ENCODE data around the gene CGB1. TPM values are rescaled to one million over a fixed set of nuclear protein-coding genes. Genes with fewer than 3 reads are reported as not detected.

CGB1 gene
- not detected in 2 replicates for total RNA-seq

DNA sequence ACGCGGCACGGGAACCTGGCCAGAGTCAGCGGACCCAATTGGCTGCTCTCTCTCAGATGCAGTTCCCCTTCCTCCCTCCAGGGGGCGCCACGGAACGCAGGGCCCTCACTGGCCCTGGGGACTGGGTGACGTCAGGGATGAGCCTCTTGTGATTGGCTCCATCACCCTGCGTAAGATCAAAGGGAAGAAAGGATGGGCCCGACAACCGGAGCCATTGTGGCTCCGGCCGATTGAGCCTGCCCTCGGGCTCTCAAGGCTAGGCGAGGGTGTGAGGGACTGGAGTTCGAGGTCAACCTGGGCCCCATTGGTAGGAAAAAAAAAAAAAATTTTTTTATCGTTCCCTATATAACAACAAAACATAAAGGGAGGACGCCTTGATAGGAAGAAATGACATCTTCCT, at the start of gene CGB1:
TSS of gene CGB1 (minus strand) at position 81 of the 400 bp plus-strand sequence. CDS start 184 bp downstream, outside the sequence.

GRCh38 chr19:49085020-49085867, 48.5 kb upstream of the CGB1 start, which contains the start of gene SNRNP70:
SNRNP70 (plus strand) TSS chr19:49085451; CDS start chr19:49086415, 964 bp downstream.

GRCh38 chr19:49064768-49065611, 28.3 kb upstream of the CGB1 start, which contains the start of gene NTF4:
NTF4 (minus strand) TSS chr19:49064818; CDS start chr19:49061997, 2,821 bp downstream.

GRCh38 chr19:49057636-49058234, 21.0 kb upstream of the CGB1 start, which contains the start of gene CGB7:
CGB7 (minus strand) TSS chr19:49057749; CDS start chr19:49055375, 2,374 bp downstream.

GRCh38 chr19:49049011-49049410, 12.3 kb upstream of the CGB1 start, which contains the start of gene CGB8:
CGB8 (minus strand) TSS chr19:49049111; CDS start chr19:49048739, 372 bp downstream.

GRCh38 chr19:49043548-49043947, 6.9 kb upstream of the CGB1 start, which contains the start of gene CGB5:
CGB5 (plus strand) TSS chr19:49043848; CDS start chr19:49044210, 362 bp downstream.

DNA sequence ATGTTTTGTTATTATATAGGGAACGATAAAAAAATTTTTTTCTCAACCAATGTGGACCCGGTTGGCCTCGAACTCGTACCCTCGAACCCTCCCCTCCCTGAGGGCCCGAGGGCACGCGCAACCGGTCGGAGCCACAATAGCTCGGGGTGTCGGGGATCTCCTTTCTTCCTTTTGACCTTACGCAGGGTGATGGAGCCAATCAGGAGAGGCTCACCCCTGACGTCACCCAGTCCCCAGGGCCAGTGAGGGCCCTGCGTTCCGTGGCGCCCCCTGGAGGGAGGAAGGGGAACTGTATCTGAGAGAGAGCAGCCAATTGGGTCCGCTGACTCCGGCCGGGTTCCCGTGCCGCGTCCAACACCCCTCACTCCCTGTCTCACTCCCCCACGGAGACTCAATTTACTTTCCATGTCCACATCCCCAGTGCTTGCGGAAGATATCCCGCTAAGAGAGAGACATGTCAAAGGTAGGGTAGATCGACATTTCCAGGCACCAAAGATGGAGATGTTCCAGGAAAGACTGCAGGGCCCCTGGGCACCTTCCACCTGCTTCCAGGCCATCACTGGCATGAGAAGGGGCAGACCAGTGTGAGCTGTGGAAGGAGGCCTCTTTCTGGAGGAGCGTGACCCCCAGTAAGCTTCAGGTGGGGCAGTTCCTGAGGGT, 4.9 kb downstream of the CGB1 start, which contains the start of gene CGB2:
TSS of gene CGB2 (plus strand) at position 249 of the 660 bp plus-strand sequence. CDS start at position 455, 206 bp downstream.

GRCh38 chr19:49024233-49024632, 12.5 kb downstream of the CGB1 start, which contains the start of gene CGB3:
CGB3 (minus strand) TSS chr19:49024333; CDS start chr19:49023971, 362 bp downstream.

GRCh38 chr19:49017041-49017665, 19.5 kb downstream of the CGB1 start, which contains the start of gene LHB:
LHB (minus strand) TSS chr19:49017091; CDS start chr19:49017081, 10 bp downstream.

DNA sequence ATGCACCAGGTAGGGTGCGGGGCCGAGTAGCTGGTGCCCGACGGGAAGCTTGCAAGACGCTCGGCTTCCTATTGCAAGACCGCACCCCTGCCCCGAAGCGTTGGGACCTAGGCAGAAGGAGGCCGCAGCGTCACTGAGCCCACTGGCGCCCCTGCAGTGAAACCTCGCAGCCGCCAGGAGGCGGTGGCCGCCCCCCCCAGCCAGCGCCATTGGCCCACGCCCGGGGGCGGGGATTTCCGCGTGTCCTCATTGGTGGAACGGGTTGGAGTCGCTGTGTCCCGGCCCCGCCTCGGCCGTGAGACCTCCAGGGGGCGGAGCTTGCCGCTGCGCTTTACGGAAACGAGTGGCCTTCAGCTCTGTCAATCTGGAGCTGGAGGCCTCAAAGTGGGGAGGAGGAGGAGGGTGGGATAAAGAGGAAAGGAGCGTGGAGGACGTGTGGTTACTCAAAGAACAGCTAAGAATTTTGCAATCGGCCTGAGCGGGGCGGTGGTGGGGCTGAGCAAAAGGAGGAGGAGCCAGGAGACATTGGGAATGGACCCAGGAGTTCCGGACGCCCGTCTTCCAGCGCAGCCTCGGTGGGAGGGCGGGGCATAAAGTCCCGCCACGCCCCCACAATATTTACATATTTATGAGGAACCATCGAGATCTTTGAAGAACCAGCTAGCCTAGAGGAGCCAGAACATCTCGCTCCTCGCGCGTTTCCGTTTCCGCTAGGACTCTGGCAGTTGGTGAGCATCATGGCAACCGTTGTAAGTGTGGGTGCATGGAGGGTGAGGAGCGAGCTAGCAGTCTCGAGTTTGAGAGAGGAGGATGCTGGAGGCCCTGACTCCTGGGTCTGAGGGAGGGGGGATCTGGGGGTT, 43.3 kb downstream of the CGB1 start, which contains the start of the genes GYS1 and RUVBL2:
TSS of gene GYS1 (minus strand) at position 135 of the 860 bp plus-strand sequence. CDS start 197 bp downstream, outside the sequence.
TSS of gene RUVBL2 (plus strand) at position 713 of the 860 bp plus-strand sequence. CDS start at position 738, 25 bp downstream.

Other genes with a start within 250 kb of the CGB1 start
- gene BCAT2, start 225.9 kb downstream of the CGB1 start, total RNA-seq, result 69.9 and 77.6 TPM in 2 replicates
- gene HSD17B14, start 200.4 kb downstream of the CGB1 start, total RNA-seq, result 12.5 and 13.3 TPM in 2 replicates
- gene PLEKHA4, start 168.3 kb downstream of the CGB1 start, total RNA-seq, result 0.93 and 0.98 TPM in 2 replicates
- 77.9 and 85.9 TPM in 2 replicates for gene PPP1R15A, start 164.5 kb downstream of the CGB1 start, total RNA-seq
- gene TULP2, start 138.2 kb downstream of the CGB1 start, total RNA-seq, result not detected in 2 replicates
- 222 and 225 TPM in 2 replicates for gene NUCB1, start 136.6 kb downstream of the CGB1 start, total RNA-seq
- gene DHDH, start 103.2 kb downstream of the CGB1 start, total RNA-seq, result not detected in 2 replicates
- 183 and 190 TPM in 2 replicates for gene BAX, start 82.0 kb downstream of the CGB1 start, total RNA-seq
- gene FTL, start 71.6 kb downstream of the CGB1 start, total RNA-seq, result 3,431 and 3,702 TPM in 2 replicates
- 34.5 and 35.0 TPM in 2 replicates for gene GYS1, start 43.6 kb downstream of the CGB1 start, total RNA-seq
- gene RUVBL2, start 43.0 kb downstream of the CGB1 start, total RNA-seq, result 231 and 259 TPM in 2 replicates
- not detected in 2 replicates for gene LHB, start 19.8 kb downstream of the CGB1 start, total RNA-seq
- not detected in 2 replicates for gene CGB3, start 12.6 kb downstream of the CGB1 start, total RNA-seq
- not detected in 2 replicates for gene CGB2, start 5.0 kb downstream of the CGB1 start, total RNA-seq
- gene CGB5, start 7.0 kb upstream of the CGB1 start, total RNA-seq, result not detected in 2 replicates
- gene CGB8, start 12.2 kb upstream of the CGB1 start, total RNA-seq, result not detected in 2 replicates
- 0.53 TPM in 1 of 2 replicates, not detected in the other for gene CGB7, start 20.9 kb upstream of the CGB1 start, total RNA-seq
- not detected in 2 replicates for gene NTF4, start 27.9 kb upstream of the CGB1 start, total RNA-seq
- gene KCNA7, start 35.8 kb upstream of the CGB1 start, total RNA-seq, result not detected in 2 replicates
- 173 and 204 TPM in 2 replicates for gene SNRNP70, start 48.6 kb upstream of the CGB1 start, total RNA-seq
- 4.9 and 5.3 TPM in 2 replicates for gene LIN7B, start 77.5 kb upstream of the CGB1 start, total RNA-seq
- 2.1 and 3.3 TPM in 2 replicates for gene C19orf73, start 82.2 kb upstream of the CGB1 start, total RNA-seq
- 3.4 and 3.9 TPM in 2 replicates for gene PPFIA3, start 82.6 kb upstream of the CGB1 start, total RNA-seq
- not detected in 2 replicates for gene HRC, start 118.5 kb upstream of the CGB1 start, total RNA-seq
- 19.6 and 25.9 TPM in 2 replicates for gene TRPM4, start 120.9 kb upstream of the CGB1 start, total RNA-seq